ENCODE data around the gene PIP5K1C. TPM values are rescaled to one million over a fixed set of nuclear protein-coding genes. Genes with fewer than 3 reads are reported as not detected.

The PIP5K1C gene
- total and polyA plus RNA-seq, 9 of the 15 experiments (the other 6 are each of a cell fraction or from before 2014, with no cell fraction given), result 0.38 to 22.1 (median 4.1) TPM

DNA sequence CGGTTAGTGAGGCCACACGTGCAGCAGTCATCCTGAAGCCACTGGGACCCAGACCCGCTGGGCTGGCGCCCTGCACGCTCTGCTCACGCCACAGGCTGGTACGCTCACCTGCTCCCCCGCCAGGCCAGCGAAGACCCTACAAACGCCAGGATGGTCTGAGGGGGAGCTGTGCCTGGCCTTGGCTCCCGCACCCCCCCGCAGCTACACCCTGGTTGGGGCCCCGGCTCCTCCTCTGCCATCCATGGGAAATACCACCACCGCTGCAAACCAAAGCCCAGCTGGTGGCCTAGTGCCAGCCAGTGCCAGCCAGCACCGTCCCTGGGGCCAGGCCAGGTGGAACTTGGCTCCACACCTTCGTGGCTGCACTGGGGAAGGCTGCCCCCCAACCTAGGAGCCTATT lies 50.4 kb downstream of the PIP5K1C start:
- H3K4me1 ChIP-seq (replicated peaks in 1 of 2; ENCODE audit: control insufficient read depth in 2 of 2, insufficient read depth in 2 of 2, low read length in 2 of 2), result peaks cover 0 to 33% of the 10 kb centered on the region in 2 experiments; a peak in 2 of 5 replicates
- ChIA-PET POLR2A (interaction anchor here (0.6 to 1.1 kb wide), 2 partner anchors 25 to 47 kb away, joined by 4 read pairs; no protein-coding TSS in a partner anchor), CTCF (ENCODE audit: low intra/inter-chr PET ratio) (no interaction called here)
- TF ChIP-seq BMI1 (IDR thresholded peaks at IDR 0.05; ENCODE audit: low read length) (no peak), HDAC8 (tag; IDR thresholded peaks at IDR 0.05) (no peak), ZNF212 (CRISPR knock-in tag; IDR thresholded peaks at IDR 0.05) (no peak), ZKSCAN8 (CRISPR knock-in tag; IDR thresholded peaks at IDR 0.05) (no peak), POLR2G (IDR thresholded peaks at IDR 0.05; ENCODE audit: low read depth, low read length) (peak; percentile 53), OTX1 (CRISPR knock-in tag; IDR thresholded peaks at IDR 0.05) (no peak), RBM34 (IDR thresholded peaks at IDR 0.05; ENCODE audit: borderline replicate concordance, insufficient read depth, low read length) (no peak), EHMT2 (IDR thresholded peaks at IDR 0.05) (no peak)
- TF ChIP-seq, protein P1, sequence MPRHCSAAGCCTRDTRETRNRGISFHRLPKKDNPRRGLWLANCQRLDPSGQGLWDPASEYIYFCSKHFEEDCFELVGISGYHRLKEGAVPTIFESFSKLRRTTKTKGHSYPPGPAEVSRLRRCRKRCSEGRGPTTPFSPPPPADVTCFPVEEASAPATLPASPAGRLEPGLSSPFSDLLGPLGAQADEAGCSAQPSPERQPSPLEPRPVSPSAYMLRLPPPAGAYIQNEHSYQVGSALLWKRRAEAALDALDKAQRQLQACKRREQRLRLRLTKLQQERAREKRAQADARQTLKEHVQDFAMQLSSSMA (CRISPR knock-in tag; IDR thresholded peaks at IDR 0.05), result no peak
- TF ChIP-seq, protein P2, sequence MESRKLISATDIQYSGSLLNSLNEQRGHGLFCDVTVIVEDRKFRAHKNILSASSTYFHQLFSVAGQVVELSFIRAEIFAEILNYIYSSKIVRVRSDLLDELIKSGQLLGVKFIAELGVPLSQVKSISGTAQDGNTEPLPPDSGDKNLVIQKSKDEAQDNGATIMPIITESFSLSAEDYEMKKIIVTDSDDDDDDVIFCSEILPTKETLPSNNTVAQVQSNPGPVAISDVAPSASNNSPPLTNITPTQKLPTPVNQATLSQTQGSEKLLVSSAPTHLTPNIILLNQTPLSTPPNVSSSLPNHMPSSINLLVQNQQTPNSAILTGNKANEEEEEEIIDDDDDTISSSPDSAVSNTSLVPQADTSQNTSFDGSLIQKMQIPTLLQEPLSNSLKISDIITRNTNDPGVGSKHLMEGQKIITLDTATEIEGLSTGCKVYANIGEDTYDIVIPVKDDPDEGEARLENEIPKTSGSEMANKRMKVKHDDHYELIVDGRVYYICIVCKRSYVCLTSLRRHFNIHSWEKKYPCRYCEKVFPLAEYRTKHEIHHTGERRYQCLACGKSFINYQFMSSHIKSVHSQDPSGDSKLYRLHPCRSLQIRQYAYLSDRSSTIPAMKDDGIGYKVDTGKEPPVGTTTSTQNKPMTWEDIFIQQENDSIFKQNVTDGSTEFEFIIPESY (CRISPR knock-in tag; IDR thresholded peaks at IDR 0.05), result peak; percentile 70; the same call in 1 of the 2 replicates
- TF ChIP-seq, protein P3, sequence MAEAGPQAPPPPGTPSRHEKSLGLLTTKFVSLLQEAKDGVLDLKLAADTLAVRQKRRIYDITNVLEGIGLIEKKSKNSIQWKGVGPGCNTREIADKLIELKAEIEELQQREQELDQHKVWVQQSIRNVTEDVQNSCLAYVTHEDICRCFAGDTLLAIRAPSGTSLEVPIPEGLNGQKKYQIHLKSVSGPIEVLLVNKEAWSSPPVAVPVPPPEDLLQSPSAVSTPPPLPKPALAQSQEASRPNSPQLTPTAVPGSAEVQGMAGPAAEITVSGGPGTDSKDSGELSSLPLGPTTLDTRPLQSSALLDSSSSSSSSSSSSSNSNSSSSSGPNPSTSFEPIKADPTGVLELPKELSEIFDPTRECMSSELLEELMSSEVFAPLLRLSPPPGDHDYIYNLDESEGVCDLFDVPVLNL (CRISPR knock-in tag; IDR thresholded peaks at IDR 0.05; ENCODE audit: low read depth), result no peak
- no peak for ATAC-seq
- H3K4me3 ChIP-seq, result no peak overlapping the region
- no peak for FAIRE-seq
- WGBS (ENCODE audit: insufficient coverage, low coverage, missing lambda C conversion rate), result 96% methylated on average over 16 of the region's 16 CpGs
- H3K27ac ChIP-seq (ENCODE audit: extremely low read depth, low read depth, low read length), result no peak overlapping the region
- no peaks in the 10 kb centered on the region for H3K9me1 ChIP-seq (ENCODE audit: control insufficient read depth, insufficient read depth, low read length)
- H3K27me3 ChIP-seq (ENCODE audit: control insufficient read depth in 2 of 2, insufficient read depth in 2 of 2, low read length in 2 of 2), result no peaks in the 10 kb centered on the region
- H3K9me3 ChIP-seq (replicated peaks; ENCODE audit: control insufficient read depth, insufficient read depth, low read depth, low read length), result no peaks in the 10 kb centered on the region
- no TSS peak for BruUV-seq (replicated peaks)
- no peak overlapping the region for H2AFZ ChIP-seq (ENCODE audit: low read depth, low read length)
- in situ Hi-C loops (cut with MboI), result no loop called here
- intact Hi-C loops (cut with micrococcal nuclease), result no loop called here
- H3K36me3 ChIP-seq (ENCODE audit: control insufficient read depth, insufficient read depth, low read length), result peaks cover 45% of the 10 kb centered on the region; the same call in 1 of the 3 replicates
- no peak for DNase-seq (ENCODE audit: extremely low read depth in 1 of 4, low spot score in 3 of 4)
- no peak overlapping the region for H3K4me2 ChIP-seq (ENCODE audit: insufficient read depth, low read length)
- no peaks in the 10 kb centered on the region for H3K79me2 ChIP-seq (ENCODE audit: control insufficient read depth, insufficient read depth, low read length)
- no peak overlapping the region for H3K9ac ChIP-seq (ENCODE audit: insufficient read depth in 1 of 2, low read depth in 2 of 2, low read length in 2 of 2)
- peaks cover 5% of the 10 kb centered on the region; the same call in 1 of the 2 replicates for H4K20me1 ChIP-seq (replicated peaks; ENCODE audit: control insufficient read depth, insufficient read depth, low read length)
